Ovary (tissue), 9 donors: ENCODE measurements around the gene FLII. TPM values are rescaled to one million over a fixed set of nuclear protein-coding genes. Genes with fewer than 3 reads are reported as not detected.

Experiments used
- DNase-seq, 5 donors: peaks; one replicate each; pipeline ENCODE4 v3.0.0-alpha.2; 2019 to 2020
- H3K27ac ChIP-seq, 2 donors: fragments of 200-600 bp; one replicate each; pipeline versions ENCODE4 v1.5.1 to v1.8.0; 2019 to 2022
- H3K27me3 ChIP-seq: fragments of 200-600 bp; one replicate; pipeline ENCODE4 v1.8.0; 2022
- H3K36me3 ChIP-seq: fragments of 200-600 bp; sonication (generic); one replicate; pipeline ENCODE4 v1.5.1; 2019
- H3K4me1 ChIP-seq: one replicate; pipeline ENCODE4 v1.8.1; 2013; ENCODE audit warnings: mild to moderate bottlenecking, moderate library complexity; ENCODE audit not compliant: insufficient read depth
- H3K4me3 ChIP-seq: fragments of 200-600 bp; sonication (generic); one replicate; pipeline ENCODE4 v1.5.1; 2017
- H3K9me3 ChIP-seq, 2 donors: fragments of 200-600 bp in 1 of 2; sonication (generic) in 1 of 2; one replicate each; pipeline versions ENCODE4 v1.5.1 to v1.8.1; 2013 to 2019; ENCODE audit warnings: mild to moderate bottlenecking in 1 of 2, moderate library complexity in 1 of 2
- CTCF ChIP-seq, 3 donors: fragments of 450-650 bp in 2 of 3; fragments of 200-600 bp in 1 of 3; IDR thresholded peaks; one replicate each; pipeline versions ENCODE4 v1.5.1 to v1.8.0; 2016 to 2022; ENCODE audit warnings: antibody characterized with exemption in 3 of 3, mild to moderate bottlenecking in 1 of 3
- EP300 ChIP-seq: sonication (generic); formaldehyde crosslinking; IDR thresholded peaks from one replicate; pipeline ENCODE4 v1.6.1; 2017; ENCODE audit warnings: antibody characterized with exemption
- POLR2A ChIP-seq: fragments of 450-650 bp; IDR thresholded peaks from one replicate; pipeline ENCODE4 v1.6.1; 2017; ENCODE audit warnings: antibody characterized with exemption, mild to moderate bottlenecking, moderate library complexity
- WGBS, 3 donors: extraction: QIAGEN DNeasy Blood & Tissue Kit in 1 of 3; methylation state at CpG; one replicate each; pipeline versions ENCODE4 v1.1.5 to v1.1.7; 2013 to 2017; 5-methylcytosine and 5-hydroxymethylcytosine counted together
- intact Hi-C, 4 donors: fragments of 100-400 bp; cut with DNase I; formaldehyde crosslinking; loops; one replicate each; pipeline versions ENCODE4 v1.11.0 to v1.15.1; 2022 to 2023
- polyA plus RNA-seq, 2 donors: library from polyadenylated mRNA; stranded (reverse); fragments of 200-250 nt in 1 of 2; fragments of 350-450 nt in 1 of 2; fragmentation: Illumina TruSeq in 1 of 2; extraction: RNeasy Lipid Tissue Mini Kit (QIAGEN cat#74804) in 1 of 2; gene quantifications; one replicate each; pipeline ENCODE4 v1.2.3, GENCODE V29; 2013 to 2014
- total RNA-seq, 7 donors: library from RNA; depleted of rRNA in 2 of 7; stranded (reverse); fragments of >200 nt in 2 of 7; fragmentation: NEBNext Ultra II Directional in 3 of 7; extraction: Animal tissue kit (Norgen Biotek cat#: 25700) in 3 of 7; gene quantifications; one replicate each; pipeline versions ENCODE4 v1.1.0 to v1.2.4, GENCODE V29; 2016 to 2023
- donor health status: DM: no; HTN: no; CAD: no; lungs with moderate emphysema.
- donor health status: DM: no; HTN: no; CAD: no.
- donor health status: Bipolar disorder and iron deficiency.
- donor health status: DM: yes; HTN: yes; CAD: no.
- donor health status: DM: no; HTN: no; CAD: no.
- donor health status: DM: yes; HTN: yes; CAD: no.

FLII gene
- total and polyA plus RNA-seq, 9 donors = 127 to 245 (median 163) TPM

- H3K27me3 ChIP-seq = no peaks in the 10 kb centered on the region
- no peak for TF ChIP-seq EP300
- TF ChIP-seq CTCF (IDR thresholded peaks at IDR 0.05) = no peak
- TF ChIP-seq POLR2A = no peak
- H3K27ac ChIP-seq = no peak overlapping the region
- H3K36me3 ChIP-seq = no peaks in the 10 kb centered on the region
- H3K4me3 ChIP-seq = no peak overlapping the region
- intact Hi-C loops = loop anchor here in 1 of 4 donors (10.0 kb wide), 1 partner anchor 72 kb away; no protein-coding TSS in a partner anchor
- no peaks in the 10 kb centered on the region for H3K9me3 ChIP-seq
- H3K4me1 ChIP-seq = no peaks in the 10 kb centered on the region
- no peak for DNase-seq
- WGBS, 3 donors = 82 to 96% (median 93%) methylated on average over 1 of the region's 1 CpG
Observed at GRCh38 chr17:18277076-18277475, 18.5 kb upstream of the FLII start.

GRCh38 chr17:18270046-18270931 is 11.8 kb upstream of the FLII start:
- intact Hi-C loops = loop anchor here in 1 of 4 donors (10.0 kb wide), 1 partner anchor 65 kb away; no protein-coding TSS in a partner anchor
- H3K27ac ChIP-seq = no peak overlapping the region
- no peaks in the 10 kb centered on the region for H3K4me1 ChIP-seq
- no peaks in the 10 kb centered on the region for H3K9me3 ChIP-seq
- no peaks in the 10 kb centered on the region for H3K36me3 ChIP-seq
- no peak for DNase-seq
- WGBS, 3 donors = 70 to 81% (median 75%) methylated on average over 14 of the region's 14 CpGs
- H3K4me3 ChIP-seq = no peak overlapping the region
- TF ChIP-seq CTCF (IDR thresholded peaks at IDR 0.05) (no peak), POLR2A (no peak), EP300 (no peak)
- H3K27me3 ChIP-seq = no peaks in the 10 kb centered on the region

GRCh38 chr17:18267927-18268711 is 9.6 kb upstream of the FLII start:
- H3K4me1 ChIP-seq = no peaks in the 10 kb centered on the region
- no peak for DNase-seq
- intact Hi-C loops = no loop called here
- H3K36me3 ChIP-seq = no peaks in the 10 kb centered on the region
- H3K9me3 ChIP-seq = no peaks in the 10 kb centered on the region
- H3K4me3 ChIP-seq = no peak overlapping the region
- no peak for TF ChIP-seq EP300
- no peak for TF ChIP-seq CTCF (IDR thresholded peaks at IDR 0.05)
- no peak for TF ChIP-seq POLR2A
- no peak overlapping the region for H3K27ac ChIP-seq
- 31 to 35% (median 31%) methylated on average over 14 of the region's 14 CpGs for WGBS, 3 donors
- H3K27me3 ChIP-seq = no peaks in the 10 kb centered on the region

GRCh38 chr17:18267366-18267765 is 8.8 kb upstream of the FLII start:
- Histone ChIP-seq H3K27me3 (no peaks in the 10 kb centered on the region), H3K4me3 (no peak overlapping the region), H3K4me1 (no peaks in the 10 kb centered on the region), H3K27ac (no peak overlapping the region), H3K9me3 (no peaks in the 10 kb centered on the region), H3K36me3 (no peaks in the 10 kb centered on the region)
- WGBS, 3 donors = 74 to 88% (median 77%) methylated on average over 10 of the region's 10 CpGs
- DNase-seq = no peak
- intact Hi-C loops = no loop called here
- TF ChIP-seq EP300 = no peak
- TF ChIP-seq POLR2A = no peak
- no peak for TF ChIP-seq CTCF (IDR thresholded peaks at IDR 0.05)
